Duodenal mucosa (tissue), 2 donors: Measurements from ENCODE around the gene ZHX3.

Source experiments
- H3K27ac ChIP-seq: one replicate; pipeline ENCODE4 v1.7.0; 2013; ENCODE audit warnings: low read depth, low read length
- H3K27me3 ChIP-seq, 2 donors: one replicate each; pipeline ENCODE4 v1.7.0; 2013; ENCODE audit warnings: low read length in 2 of 2, control low read depth in 1 of 2; ENCODE audit not compliant: insufficient read depth in 2 of 2, control insufficient read depth in 1 of 2
- H3K36me3 ChIP-seq, 2 donors: one replicate each; pipeline ENCODE4 v1.7.0; 2013; ENCODE audit warnings: low read length in 2 of 2, control low read depth in 1 of 2; ENCODE audit not compliant: insufficient read depth in 2 of 2, control insufficient read depth in 1 of 2
- H3K4me1 ChIP-seq, 2 donors: one replicate each; pipeline ENCODE4 v1.7.0; 2013; ENCODE audit warnings: low read length in 2 of 2, control low read depth in 1 of 2; ENCODE audit not compliant: insufficient read depth in 2 of 2, control insufficient read depth in 1 of 2
- H3K4me3 ChIP-seq, 2 donors: one replicate each; pipeline ENCODE4 v1.7.0; 2013; ENCODE audit warnings: low read length in 2 of 2, low read depth in 1 of 2
- H3K9ac ChIP-seq, 2 donors: one replicate each; pipeline ENCODE4 v1.7.0; 2013; ENCODE audit warnings: low read length in 2 of 2, low read depth in 1 of 2
- H3K9me3 ChIP-seq, 2 donors: one replicate each; pipeline ENCODE4 v1.7.0; 2013; ENCODE audit warnings: low read length in 2 of 2, control low read depth in 1 of 2; ENCODE audit not compliant: control insufficient read depth in 1 of 2

Gene ZHX3

GRCh38 chr20:41276317-41276751, 41.2 kb downstream of the ZHX3 start:
- Histone ChIP-seq H3K9ac (no peak overlapping the region), H3K27ac (no peak overlapping the region), H3K4me1 (peaks cover 3 to 8% of the 10 kb centered on the region in 2 donors), H3K4me3 (no peak overlapping the region), H3K36me3 (no peaks in the 10 kb centered on the region), H3K9me3 (no peaks in the 10 kb centered on the region), H3K27me3 (no peaks in the 10 kb centered on the region)

GRCh38 chr20:41275301-41275731, 42.2 kb downstream of the ZHX3 start:
- no peak overlapping the region for H3K9ac ChIP-seq
- no peaks in the 10 kb centered on the region for H3K27me3 ChIP-seq
- no peaks in the 10 kb centered on the region for H3K36me3 ChIP-seq
- no peaks in the 10 kb centered on the region for H3K9me3 ChIP-seq
- no peak overlapping the region for H3K27ac ChIP-seq
- peaks cover 3 to 8% of the 10 kb centered on the region in 2 donors for H3K4me1 ChIP-seq
- no peak overlapping the region for H3K4me3 ChIP-seq

- H3K4me1 ChIP-seq = peaks cover 3 to 8% of the 10 kb centered on the region in 2 donors
- no peaks in the 10 kb centered on the region for H3K36me3 ChIP-seq
- H3K27me3 ChIP-seq = no peaks in the 10 kb centered on the region
- no peak overlapping the region for H3K4me3 ChIP-seq
- no peak overlapping the region for H3K27ac ChIP-seq
- H3K9me3 ChIP-seq = no peaks in the 10 kb centered on the region
- no peak overlapping the region for H3K9ac ChIP-seq
Observed at GRCh38 chr20:41274152-41274551, 43.4 kb downstream of the ZHX3 start.

GRCh38 chr20:41273445-41273844, 44.1 kb downstream of the ZHX3 start:
- Histone ChIP-seq H3K9ac (no peak overlapping the region), H3K36me3 (no peaks in the 10 kb centered on the region), H3K27me3 (no peaks in the 10 kb centered on the region), H3K9me3 (no peaks in the 10 kb centered on the region), H3K27ac (no peak overlapping the region), H3K4me3 (no peak overlapping the region), H3K4me1 (peaks cover 3 to 8% of the 10 kb centered on the region in 2 donors)

- H3K36me3 ChIP-seq = peaks cover 0 to 8% of the 10 kb centered on the region in 2 donors
- no peak overlapping the region for H3K9ac ChIP-seq
- no peak overlapping the region for H3K27ac ChIP-seq
Observed at GRCh38 chr20:41272339-41272738, 45.2 kb downstream of the ZHX3 start.

GRCh38 chr20:41268917-41269652, 48.4 kb downstream of the ZHX3 start:
- no peak overlapping the region for H3K4me3 ChIP-seq
- no peaks in the 10 kb centered on the region for H3K9me3 ChIP-seq
- H3K36me3 ChIP-seq = peaks cover 0 to 9% of the 10 kb centered on the region in 2 donors
- H3K27ac ChIP-seq = no peak overlapping the region
- H3K4me1 ChIP-seq = peaks cover 0 to 8% of the 10 kb centered on the region in 2 donors
- no peaks in the 10 kb centered on the region for H3K27me3 ChIP-seq
- H3K9ac ChIP-seq = no peak overlapping the region

More at GRCh38 chr20:41272339-41272738, 45.2 kb downstream of the ZHX3 start:
- Histone ChIP-seq H3K9me3 (no peaks in the 10 kb centered on the region), H3K4me1 (peaks cover 3 to 8% of the 10 kb centered on the region in 2 donors), H3K4me3 (no peak overlapping the region), H3K27me3 (no peaks in the 10 kb centered on the region)

- no peaks in the 10 kb centered on the region for H3K27me3 ChIP-seq
- no peak overlapping the region for H3K27ac ChIP-seq
- peaks cover 0 to 9% of the 10 kb centered on the region in 2 donors for H3K36me3 ChIP-seq
- H3K9ac ChIP-seq = no peak overlapping the region
- H3K4me1 ChIP-seq = peaks cover 0 to 8% of the 10 kb centered on the region in 2 donors
- no peaks in the 10 kb centered on the region for H3K9me3 ChIP-seq
- no peak overlapping the region for H3K4me3 ChIP-seq
Observed at GRCh38 chr20:41268402-41268801, 49.1 kb downstream of the ZHX3 start.

- Histone ChIP-seq H3K9me3 (no peaks in the 10 kb centered on the region), H3K36me3 (peaks cover 0 to 9% of the 10 kb centered on the region in 2 donors), H3K27ac (no peak overlapping the region), H3K27me3 (no peaks in the 10 kb centered on the region), H3K4me1 (no peaks in the 10 kb centered on the region), H3K9ac (no peak overlapping the region), H3K4me3 (no peak overlapping the region)
Observed at GRCh38 chr20:41265938-41266337, 51.6 kb downstream of the ZHX3 start.

GRCh38 chr20:41264819-41265218, 52.7 kb downstream of the ZHX3 start:
- H3K36me3 ChIP-seq = peaks cover 0 to 9% of the 10 kb centered on the region in 2 donors
- no peak overlapping the region for H3K27ac ChIP-seq
- no peak overlapping the region for H3K9ac ChIP-seq
- no peaks in the 10 kb centered on the region for H3K4me1 ChIP-seq
- H3K4me3 ChIP-seq = no peak overlapping the region
- H3K27me3 ChIP-seq = no peaks in the 10 kb centered on the region
- no peaks in the 10 kb centered on the region for H3K9me3 ChIP-seq

GRCh38 chr20:41261790-41262717, 55.5 kb downstream of the ZHX3 start:
- Histone ChIP-seq H3K9me3 (no peaks in the 10 kb centered on the region), H3K4me1 (no peaks in the 10 kb centered on the region), H3K36me3 (no peaks in the 10 kb centered on the region), H3K27ac (no peak overlapping the region), H3K27me3 (no peaks in the 10 kb centered on the region), H3K9ac (no peak overlapping the region), H3K4me3 (no peak overlapping the region)
